NB4 (cell line): ENCODE measurements around the gene KLRC1.
"Not testable (repeated sequence)": the region's sequence is repeated elsewhere in the genome, so short reads cannot be mapped to it uniquely, and the experiment has no call there.

Experiments
- CTCF ChIP-seq: IDR thresholded peaks from one replicate; pipeline ENCODE4 v1.5.1; 2012; ENCODE audit warnings: low read depth, low read length
- POLR2A ChIP-seq: IDR thresholded peaks from 2 replicates; pipeline ENCODE4 v1.6.1; 2011; ENCODE audit warnings: mild to moderate bottlenecking; ENCODE audit not compliant: insufficient read length; ENCODE audit errors: extremely low read depth

- not testable (repeated sequence) for TF ChIP-seq CTCF, POLR2A
Measured at GRCh38 chr12:10472808-10473207, 19.6 kb upstream of the KLRC1 start.
